SK-N-SH (cell line): ENCODE results near the gene C6orf136. TPM values are rescaled to one million over a fixed set of nuclear protein-coding genes. Genes with fewer than 3 reads are reported as not detected.

ENCODE experiments used
- CTCF ChIA-PET: fragments of 300-600, 350-600 bp; formaldehyde crosslinking; extraction: SDS; loops from one replicate; lab custom pipeline; 2021; lab: Yijun Ruan, JAX
- POLR2A ChIA-PET: fragments of 350-600 bp; sonication (Branson Sonifier 250); formaldehyde crosslinking; extraction: SDS; loops from one replicate; lab custom pipeline; 2020; ENCODE audit warnings: antibody characterized with exemption, inconsistent platforms; lab: Yijun Ruan, JAX
- DNase-seq: peaks from one replicate; pipeline ENCODE4 v3.0.0; 2012
- H2AFZ ChIP-seq: fragments of 200-600 bp; sonication (generic); 2 replicates; pipeline ENCODE4 v1.8.1; 2016; ENCODE audit warnings: antibody characterized with exemption, mild to moderate bottlenecking, low read depth
- H3F3A ChIP-seq: fragments of 200-600 bp; sonication (generic); replicated peaks from 2 replicates; pipeline ENCODE3; 2016; ENCODE audit warnings: antibody characterized with exemption, mild to moderate bottlenecking; ENCODE audit not compliant: insufficient read depth
- H3K27ac ChIP-seq, 2 experiments: fragments of 200-500 bp in 1 of 2; fragments of 200-600 bp in 1 of 2; sonication (Bioruptor generic) in 1 of 2; sonication (generic), shearing (Covaris generic) in 1 of 2; 2 replicates each; pipeline versions ENCODE4 v1.5.1 to v1.6.1; 2014 to 2016; ENCODE audit warnings: low read depth in 2 of 2, inconsistent platforms in 1 of 2, low read length in 1 of 2, mild to moderate bottlenecking in 1 of 2, mixed read lengths in 1 of 2
- H3K27me3 ChIP-seq: fragments of 200-600 bp; sonication (generic), shearing (Covaris generic); 2 replicates; pipeline ENCODE4 v1.6.1; 2016; ENCODE audit warnings: mixed run types; ENCODE audit not compliant: insufficient read depth
- H3K36me3 ChIP-seq, 2 experiments: fragments of 200-500 bp in 1 of 2; fragments of 200-600 bp in 1 of 2; sonication (Bioruptor generic) in 1 of 2; sonication (generic) in 1 of 2; replicated peaks in 1 of 2; 2 replicates each; pipeline versions ENCODE3 to v1.5.1; 2014 to 2016; ENCODE audit warnings: low read length in 1 of 2, mild to moderate bottlenecking in 1 of 2; ENCODE audit not compliant: insufficient read depth in 2 of 2, control insufficient read depth in 1 of 2
- H3K4me1 ChIP-seq, 2 experiments: fragments of 200-500 bp in 1 of 2; fragments of 200-600 bp in 1 of 2; sonication (Bioruptor generic) in 1 of 2; sonication (generic), shearing (Covaris generic) in 1 of 2; 2 replicates each; pipeline versions ENCODE4 v1.5.1 to v1.6.1; 2014 to 2016; ENCODE audit warnings: low read depth in 1 of 2, low read length in 1 of 2, mixed run types in 1 of 2; ENCODE audit not compliant: insufficient read depth in 2 of 2, control insufficient read depth in 1 of 2
- H3K4me2 ChIP-seq: fragments of 200-600 bp; sonication (generic), shearing (Covaris generic); 2 replicates; pipeline ENCODE4 v1.6.1; 2017; ENCODE audit warnings: mixed run types
- H3K4me3 ChIP-seq, 2 experiments: fragments of 200-500 bp in 1 of 2; fragments of 200-600 bp in 1 of 2; sonication (Bioruptor generic) in 1 of 2; sonication (generic), shearing (Covaris generic) in 1 of 2; 2 replicates each; pipeline versions ENCODE4 v1.5.1 to v1.8.1; 2014 to 2016; ENCODE audit warnings: low read depth in 2 of 2, inconsistent platforms in 1 of 2, low read length in 1 of 2, mild to moderate bottlenecking in 1 of 2, mixed read lengths in 1 of 2, moderate library complexity in 1 of 2
- H3K79me2 ChIP-seq: fragments of 200-600 bp; sonication (generic); 2 replicates; pipeline ENCODE4 v1.8.1; 2017; ENCODE audit warnings: mild to moderate bottlenecking; ENCODE audit not compliant: insufficient read depth
- H3K9ac ChIP-seq: fragments of 200-600 bp; sonication (generic); 2 replicates; pipeline ENCODE4 v1.6.1; 2017; ENCODE audit warnings: mixed run types
- H3K9me2 ChIP-seq: fragments of 200-600 bp; sonication (generic); 2 replicates; pipeline ENCODE4 v1.6.1; 2017; ENCODE audit warnings: mixed run types
- H3K9me3 ChIP-seq: fragments of 200-600 bp; sonication (generic); 2 replicates; pipeline ENCODE4 v1.6.1; 2017; ENCODE audit warnings: mixed run types, mild to moderate bottlenecking, moderate library complexity
- H4K20me1 ChIP-seq: fragments of 200-600 bp; sonication (generic); 2 replicates; pipeline ENCODE4 v1.6.1; 2017; ENCODE audit warnings: mild to moderate bottlenecking, mixed run types; ENCODE audit not compliant: insufficient read depth
- CHD2 ChIP-seq: fragments of 150-350 bp; IDR thresholded peaks from 2 replicates; pipeline ENCODE4 v1.6.1; 2018; ENCODE audit warnings: low read length; ENCODE audit not compliant: partially characterized antibody
- CTCF ChIP-seq: fragments of 200-600 bp; sonication (generic); IDR thresholded peaks from 2 replicates; pipeline ENCODE4 v1.6.1; 2017; ENCODE audit warnings: antibody characterized with exemption, mild to moderate bottlenecking, moderate library complexity
- ELF1 ChIP-seq: IDR thresholded peaks from 2 replicates; pipeline ENCODE4 v1.4.0; 2012
- EP300 ChIP-seq, 2 experiments: IDR thresholded peaks; 2 replicates each; pipeline versions ENCODE4 v1.4.0 to v1.6.1; 2012; ENCODE audit warnings: borderline replicate concordance in 1 of 2, low read depth in 1 of 2, low read length in 1 of 2
- EZH2phosphoT487 ChIP-seq: fragments of 200-600 bp; sonication (generic); IDR thresholded peaks from 2 replicates; pipeline ENCODE4 v1.6.1; 2017; ENCODE audit warnings: low read depth, mixed run types, mild to moderate bottlenecking, antibody characterized with exemption, moderate library complexity, borderline replicate concordance
- FOXJ3 ChIP-seq: sonication (generic); formaldehyde crosslinking; IDR thresholded peaks from 2 replicates; pipeline ENCODE4 v1.5.1; 2020; ENCODE audit warnings: mild to moderate bottlenecking, missing genetic modification reagents
- GABPA ChIP-seq: IDR thresholded peaks from 2 replicates; pipeline ENCODE4 v1.4.0; 2012; ENCODE audit warnings: low read depth, mild to moderate bottlenecking
- JUND ChIP-seq: IDR thresholded peaks from 2 replicates; pipeline ENCODE4 v1.4.0; 2012
- MAX ChIP-seq: IDR thresholded peaks from 2 replicates; pipeline ENCODE4 v1.4.0; 2012; ENCODE audit warnings: low read depth
- MXI1 ChIP-seq: IDR thresholded peaks from 2 replicates; pipeline ENCODE4 v1.6.1; 2012; ENCODE audit warnings: mild to moderate bottlenecking, low read depth, low read length, improper control_type of control experiment
- NRF1 ChIP-seq: IDR thresholded peaks from 2 replicates; pipeline ENCODE4 v1.6.1; 2012; ENCODE audit warnings: low read depth, mild to moderate bottlenecking, low read length
- POLR2AphosphoS5 ChIP-seq: IDR thresholded peaks from 2 replicates; pipeline ENCODE4 v1.6.1; 2012; ENCODE audit warnings: low read depth, low read length
- RCOR1 ChIP-seq: fragments of 150-350 bp; IDR thresholded peaks from 2 replicates; pipeline ENCODE4 v1.6.1; 2017; ENCODE audit warnings: antibody characterized with exemption, low read length
- RFX5 ChIP-seq: IDR thresholded peaks from 2 replicates; pipeline ENCODE4 v1.6.1; 2012; ENCODE audit warnings: mild to moderate bottlenecking, improper control_type of control experiment, low read length
- RXRA ChIP-seq: IDR thresholded peaks from 2 replicates; pipeline ENCODE4 v1.4.0; 2012; ENCODE audit warnings: low read depth, mild to moderate bottlenecking, borderline replicate concordance
- SIN3A ChIP-seq: IDR thresholded peaks from 2 replicates; pipeline ENCODE4 v1.6.1; 2012; ENCODE audit warnings: low read depth, mild to moderate bottlenecking, low read length, moderate library complexity, borderline replicate concordance
- SMC3 ChIP-seq: IDR thresholded peaks from 2 replicates; pipeline ENCODE4 v1.6.1; 2012; ENCODE audit warnings: low read depth, low read length, improper control_type of control experiment
- TAF1 ChIP-seq: IDR thresholded peaks from 2 replicates; pipeline ENCODE4 v1.6.1; 2012; ENCODE audit warnings: low read depth, mild to moderate bottlenecking, low read length, moderate library complexity, borderline replicate concordance
- YY1 ChIP-seq: IDR thresholded peaks from 2 replicates; pipeline ENCODE4 v1.4.0; 2012; ENCODE audit warnings: low read depth, mild to moderate bottlenecking
- whole genome bisulfite sequencing: methylation state at CpG from one replicate; pipeline ENCODE4 v1.1.6; 2017; ENCODE audit warnings: low lambda C conversion rate; 5-methylcytosine and 5-hydroxymethylcytosine counted together
- polyA plus RNA-seq, 3 experiments: library from polyadenylated mRNA; depleted of rRNA; stranded (reverse); fragments of >200 nt; gene quantifications; 2 replicates each; pipeline ENCODE4 v1.2.3, GENCODE V29; 2012
- TF ChIP-seq, protein P1 (sequence below): IDR thresholded peaks from 2 replicates; pipeline ENCODE4; 2012
- TF ChIP-seq, protein P2 (sequence below): IDR thresholded peaks from 2 replicates; pipeline ENCODE4 v1.4.0; 2012; ENCODE audit warnings: low read depth, borderline replicate concordance

C6orf136 gene
- polyA plus RNA-seq, 1 of the 3 experiments (the other 2 are of a cell fraction): 14.3 TPM

DNA sequence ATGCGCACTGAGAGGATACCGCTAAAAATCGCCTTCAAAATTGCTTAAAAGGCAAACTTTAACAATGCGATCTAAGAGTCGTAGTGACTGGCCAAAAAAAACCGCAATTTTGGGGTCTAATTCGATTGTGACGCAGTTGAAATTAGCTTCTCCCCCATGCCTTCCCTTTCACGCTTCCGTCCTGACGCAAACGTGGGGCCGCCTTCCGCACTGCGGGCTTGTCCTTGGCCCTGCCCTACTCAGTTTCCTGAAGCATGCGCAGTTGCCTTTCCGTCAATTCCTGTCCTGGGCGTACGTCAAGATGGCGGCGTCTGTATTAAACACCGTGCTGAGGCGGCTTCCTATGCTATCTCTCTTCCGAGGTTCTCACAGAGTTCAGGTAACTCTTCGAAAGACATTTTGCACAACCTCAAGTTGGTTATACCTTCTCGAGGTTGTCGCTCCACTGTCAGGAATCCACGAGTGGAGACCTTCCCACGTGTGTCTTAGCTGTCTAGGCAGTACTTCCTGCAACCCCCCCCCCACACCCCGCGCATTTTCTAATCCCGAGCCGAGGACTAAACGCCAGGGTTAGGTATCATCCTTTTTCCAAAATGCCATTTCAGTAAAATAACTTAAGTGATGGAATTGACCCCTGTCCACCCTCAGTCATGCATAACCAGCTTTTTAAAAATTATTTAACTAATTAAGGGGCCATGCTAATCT, 29.2 kb upstream of the C6orf136 start, which contains the start of gene MRPS18B:
Gene MRPS18B (plus strand): TSS at position 276 of the 705 bp plus-strand sequence. CDS start 26 bp downstream, at position 302.
- under 1% methylated on average over 33 of the region's 34 CpGs for WGBS
- peaks cover 47% of the 10 kb centered on the region for H3F3A ChIP-seq
- H3K9ac ChIP-seq: peak within 1 kb of the TSS; percentile 99
- POLR2A ChIA-PET: interaction anchor here (0.6 to 2.1 kb wide), 9 partner anchors 8 to 1086 kb away, joined by 3 to 14 read pairs (median 4); partner anchors contain the start of genes ABCF1 and ATAT1
- TF ChIP-seq CTCF (no peak), MXI1 (peak; percentile 99), POLR2AphosphoS5 (peak; percentile 93), JUND (no peak), MAX (peak; percentile 96), SIN3A (peak; percentile 85; the same call in 1 of the 2 replicates), SMC3 (no peak), YY1 (peak; percentile 95), EP300 (IDR thresholded peaks at IDR 0.05; ENCODE audit: borderline replicate concordance in 1 of 2, low read depth in 1 of 2, low read length in 1 of 2) (no peak), RXRA (no peak), RCOR1 (peak; percentile 51; the same call in 1 of the 2 replicates), FOXJ3 (CRISPR knock-in tag) (no peak), ELF1 (peak; percentile 61; the same call in 1 of the 2 replicates), TAF1 (peak; percentile 92), NRF1 (peak; percentile 73), RFX5 (no peak), EZH2phosphoT487 (no peak), GABPA (peak; percentile 72), CHD2 (no peak)
- TF ChIP-seq, protein P1, sequence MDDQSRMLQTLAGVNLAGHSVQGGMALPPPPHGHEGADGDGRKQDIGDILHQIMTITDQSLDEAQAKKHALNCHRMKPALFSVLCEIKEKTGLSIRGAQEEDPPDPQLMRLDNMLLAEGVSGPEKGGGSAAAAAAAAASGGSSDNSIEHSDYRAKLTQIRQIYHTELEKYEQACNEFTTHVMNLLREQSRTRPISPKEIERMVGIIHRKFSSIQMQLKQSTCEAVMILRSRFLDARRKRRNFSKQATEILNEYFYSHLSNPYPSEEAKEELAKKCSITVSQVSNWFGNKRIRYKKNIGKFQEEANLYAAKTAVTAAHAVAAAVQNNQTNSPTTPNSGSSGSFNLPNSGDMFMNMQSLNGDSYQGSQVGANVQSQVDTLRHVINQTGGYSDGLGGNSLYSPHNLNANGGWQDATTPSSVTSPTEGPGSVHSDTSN: no peak
- TF ChIP-seq, protein P2, sequence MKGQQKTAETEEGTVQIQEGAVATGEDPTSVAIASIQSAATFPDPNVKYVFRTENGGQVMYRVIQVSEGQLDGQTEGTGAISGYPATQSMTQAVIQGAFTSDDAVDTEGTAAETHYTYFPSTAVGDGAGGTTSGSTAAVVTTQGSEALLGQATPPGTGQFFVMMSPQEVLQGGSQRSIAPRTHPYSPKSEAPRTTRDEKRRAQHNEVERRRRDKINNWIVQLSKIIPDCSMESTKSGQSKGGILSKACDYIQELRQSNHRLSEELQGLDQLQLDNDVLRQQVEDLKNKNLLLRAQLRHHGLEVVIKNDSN: no peak
- peak within 1 kb of the TSS; percentile 87 for H3K4me2 ChIP-seq
- H2AFZ ChIP-seq: peak within 1 kb of the TSS; percentile 50
- H3K4me3 ChIP-seq: peak within 1 kb of the TSS; percentile 78 to 94
- peaks cover 13% of the 10 kb centered on the region for H4K20me1 ChIP-seq
- peak within 1 kb of the TSS; percentile 96 to 98 for H3K27ac ChIP-seq
- CTCF ChIA-PET: interaction anchor here (1.0 to 2.6 kb wide), 3 partner anchors 55 to 105 kb away, joined by 5 to 8 read pairs (median 6); partner anchors contain the start of gene DHX16
- DNase-seq: peak; percentile 82
- H3K4me1 ChIP-seq: peaks cover 19 to 28% of the 10 kb centered on the region in 2 experiments
- peaks cover 72% of the 10 kb centered on the region for H3K79me2 ChIP-seq
- H3K9me3 ChIP-seq: no peaks in the 10 kb centered on the region
- no peaks in the 10 kb centered on the region for H3K27me3 ChIP-seq
- H3K36me3 ChIP-seq: peaks cover 33 to 47% of the 10 kb centered on the region in 2 experiments
- H3K9me2 ChIP-seq: no peaks in the 10 kb centered on the region
